Measurements from ENCODE around the gene ARHGEF6. TPM values are rescaled to one million over a fixed set of nuclear protein-coding genes. Genes with fewer than 3 reads are reported as not detected.

ARHGEF6 gene
- total RNA-seq, 3 donors from 2014 or later = 43.6 to 120 (median 55.8) TPM

DNA sequence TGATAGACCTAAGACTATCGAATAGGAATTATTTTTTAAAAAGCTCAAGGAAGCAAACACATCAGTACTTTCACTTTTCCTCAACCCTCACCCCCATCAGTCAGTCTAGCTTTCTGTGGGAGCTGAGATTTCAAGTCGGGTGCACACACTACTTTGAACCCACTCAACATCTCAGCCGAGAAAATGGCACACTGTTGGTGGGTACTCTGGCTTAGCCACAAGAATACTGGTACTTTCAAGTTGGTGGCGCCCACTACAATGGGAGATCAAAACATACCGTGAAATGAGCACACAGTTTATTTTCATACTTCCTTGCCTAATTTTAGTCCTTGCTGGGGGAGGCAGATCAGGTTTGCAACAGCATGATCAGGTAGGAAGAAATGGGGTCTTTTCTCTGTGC is 122.6 kb downstream of the ARHGEF6 start:
- H3K4me1 ChIP-seq = no peaks in the 10 kb centered on the region
- DNase-seq (ENCODE audit: low spot score in 2 of 2) = no peak
- H3K9me3 ChIP-seq = no peaks in the 10 kb centered on the region
- no peak overlapping the region for H3K4me3 ChIP-seq
- intact Hi-C loops (cut with DNase I; ENCODE audit: low total_unique reads) = no loop called here
- no peak overlapping the region for H3K27ac ChIP-seq
- peaks cover 0 to 9% of the 10 kb centered on the region in 2 donors for H3K27me3 ChIP-seq
- TF ChIP-seq, protein P1, sequence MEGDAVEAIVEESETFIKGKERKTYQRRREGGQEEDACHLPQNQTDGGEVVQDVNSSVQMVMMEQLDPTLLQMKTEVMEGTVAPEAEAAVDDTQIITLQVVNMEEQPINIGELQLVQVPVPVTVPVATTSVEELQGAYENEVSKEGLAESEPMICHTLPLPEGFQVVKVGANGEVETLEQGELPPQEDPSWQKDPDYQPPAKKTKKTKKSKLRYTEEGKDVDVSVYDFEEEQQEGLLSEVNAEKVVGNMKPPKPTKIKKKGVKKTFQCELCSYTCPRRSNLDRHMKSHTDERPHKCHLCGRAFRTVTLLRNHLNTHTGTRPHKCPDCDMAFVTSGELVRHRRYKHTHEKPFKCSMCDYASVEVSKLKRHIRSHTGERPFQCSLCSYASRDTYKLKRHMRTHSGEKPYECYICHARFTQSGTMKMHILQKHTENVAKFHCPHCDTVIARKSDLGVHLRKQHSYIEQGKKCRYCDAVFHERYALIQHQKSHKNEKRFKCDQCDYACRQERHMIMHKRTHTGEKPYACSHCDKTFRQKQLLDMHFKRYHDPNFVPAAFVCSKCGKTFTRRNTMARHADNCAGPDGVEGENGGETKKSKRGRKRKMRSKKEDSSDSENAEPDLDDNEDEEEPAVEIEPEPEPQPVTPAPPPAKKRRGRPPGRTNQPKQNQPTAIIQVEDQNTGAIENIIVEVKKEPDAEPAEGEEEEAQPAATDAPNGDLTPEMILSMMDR (IDR thresholded peaks at IDR 0.05) = no peak
- TF ChIP-seq POLR2AphosphoS5 (IDR thresholded peaks at IDR 0.05) = no peak
- no peak for TF ChIP-seq POLR2A (IDR thresholded peaks at IDR 0.05)
- no peaks in the 10 kb centered on the region for H3K36me3 ChIP-seq

DNA sequence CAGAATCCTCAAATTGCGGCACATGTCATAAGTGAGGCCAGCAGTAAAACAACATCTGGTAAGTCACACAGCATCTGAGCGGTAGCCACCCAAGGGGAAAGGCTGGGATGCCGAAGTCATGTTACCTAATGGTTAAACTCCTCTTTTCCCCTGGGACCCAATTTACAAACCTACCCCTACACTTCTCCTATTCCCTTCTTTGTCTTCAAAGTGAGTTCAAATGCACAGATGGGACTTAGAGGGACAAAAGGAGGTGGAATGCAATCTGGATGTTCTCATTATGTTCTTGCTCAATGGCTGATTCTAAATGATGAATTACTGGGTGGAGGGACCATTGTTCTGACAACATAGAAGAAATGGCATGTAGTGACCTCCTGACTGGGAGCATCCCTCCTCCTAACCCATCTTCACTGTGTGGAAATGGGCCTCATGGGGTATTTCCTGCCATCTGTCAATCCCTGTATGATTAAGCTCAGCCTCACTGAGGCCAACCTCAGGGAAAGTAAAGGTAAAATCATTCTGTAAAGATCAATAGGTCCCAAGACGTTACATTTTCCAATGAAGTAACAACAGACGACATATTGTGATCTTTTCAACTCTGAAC is 124.3 kb downstream of the ARHGEF6 start:
- intact Hi-C loops (cut with DNase I; ENCODE audit: low total_unique reads) = no loop called here
- no peak for DNase-seq (ENCODE audit: low spot score in 2 of 2)
- Histone ChIP-seq H3K9me3 (no peaks in the 10 kb centered on the region), H3K27ac (no peak overlapping the region), H3K4me1 (no peaks in the 10 kb centered on the region), H3K36me3 (no peaks in the 10 kb centered on the region), H3K4me3 (no peak overlapping the region), H3K27me3 (peaks cover 0 to 9% of the 10 kb centered on the region in 2 donors)
- TF ChIP-seq, protein P1 (IDR thresholded peaks at IDR 0.05) = no peak
- TF ChIP-seq POLR2AphosphoS5 (IDR thresholded peaks at IDR 0.05) = no peak
- no peak for TF ChIP-seq POLR2A (IDR thresholded peaks at IDR 0.05)

DNA sequence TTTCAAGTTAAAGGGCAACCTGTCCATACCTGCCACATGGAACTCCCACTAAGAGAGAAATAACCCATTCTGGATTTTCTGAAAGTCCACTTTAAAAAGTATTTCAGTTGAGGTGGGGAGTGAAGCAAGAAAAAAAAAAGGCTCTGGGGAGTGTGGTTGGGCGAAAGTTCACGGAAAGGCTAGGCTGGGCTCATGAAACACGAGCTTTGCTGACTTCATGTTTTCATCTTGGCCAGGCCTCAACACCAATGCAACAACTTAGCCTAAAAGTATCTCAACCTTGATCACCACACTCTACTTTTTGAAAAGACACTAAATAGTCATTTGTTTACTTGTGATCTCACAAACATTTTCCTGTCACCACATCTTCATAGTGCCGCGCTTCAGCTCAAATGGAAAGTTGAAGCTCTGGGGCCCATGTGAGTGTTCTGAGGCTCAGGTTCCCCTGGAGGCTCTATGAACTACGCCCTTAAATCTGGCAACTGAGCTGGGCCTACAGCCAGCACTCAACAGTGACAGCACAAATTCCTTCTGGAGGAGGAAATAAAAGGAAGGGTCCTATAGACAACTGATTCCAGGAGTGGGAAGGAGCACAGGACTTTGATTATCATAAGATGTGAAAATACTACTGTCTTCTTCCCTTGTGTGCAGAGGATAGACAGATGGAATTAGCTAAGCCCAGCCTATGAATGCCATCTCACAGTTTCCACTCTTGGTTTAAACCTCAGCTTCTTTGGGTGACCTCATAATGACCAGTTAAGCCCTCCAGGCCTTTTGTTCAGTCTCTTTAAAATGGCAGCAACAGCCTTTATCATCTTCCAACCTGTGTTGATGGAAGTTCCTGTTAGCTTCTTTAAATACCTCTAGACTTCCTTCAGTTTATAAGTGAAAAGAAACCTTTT is 127.7 kb downstream of the ARHGEF6 start:
- intact Hi-C loops (cut with DNase I; ENCODE audit: low total_unique reads) = no loop called here
- DNase-seq (ENCODE audit: low spot score in 2 of 2) = no peak
- TF ChIP-seq, protein P1 (IDR thresholded peaks at IDR 0.05) = no peak
- TF ChIP-seq POLR2A (IDR thresholded peaks at IDR 0.05) (no peak), POLR2AphosphoS5 (IDR thresholded peaks at IDR 0.05) (no peak)
- no peak overlapping the region for H3K4me3 ChIP-seq
- H3K36me3 ChIP-seq = no peaks in the 10 kb centered on the region
- no peaks in the 10 kb centered on the region for H3K4me1 ChIP-seq
- no peak overlapping the region for H3K27ac ChIP-seq
- no peaks in the 10 kb centered on the region for H3K9me3 ChIP-seq
- H3K27me3 ChIP-seq = peaks cover 0 to 18% of the 10 kb centered on the region in 2 donors

DNA sequence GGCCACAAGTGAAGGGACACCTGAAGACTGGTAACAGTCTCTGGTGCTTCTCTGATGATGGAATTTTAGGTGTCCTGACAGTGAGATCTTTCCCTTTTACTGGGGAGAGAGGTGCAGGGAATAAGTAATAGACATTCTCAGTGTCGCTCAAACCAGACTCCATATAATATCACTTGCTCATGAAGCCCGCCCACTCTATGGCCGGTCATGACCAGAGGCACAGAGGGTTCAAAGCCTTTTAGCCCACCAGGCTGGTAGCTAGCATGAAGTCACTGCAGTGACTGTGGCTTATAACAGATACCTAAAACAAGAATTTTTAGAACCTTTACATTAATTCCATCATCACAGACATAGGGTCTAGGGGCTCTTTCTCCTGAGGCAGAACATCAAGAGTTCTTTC is 129.9 kb downstream of the ARHGEF6 start:
- Histone ChIP-seq H3K27ac (no peak overlapping the region), H3K4me1 (no peaks in the 10 kb centered on the region), H3K36me3 (no peaks in the 10 kb centered on the region), H3K27me3 (peaks cover 0 to 21% of the 10 kb centered on the region in 2 donors), H3K4me3 (no peak overlapping the region), H3K9me3 (no peaks in the 10 kb centered on the region)
- DNase-seq (ENCODE audit: low spot score in 2 of 2) = no peak
- intact Hi-C loops (cut with DNase I; ENCODE audit: low total_unique reads) = no loop called here
- TF ChIP-seq POLR2AphosphoS5 (IDR thresholded peaks at IDR 0.05) (no peak), POLR2A (IDR thresholded peaks at IDR 0.05) (no peak)
- TF ChIP-seq, protein P1 (IDR thresholded peaks at IDR 0.05) = no peak

Data from breast epithelium (tissue), 4 donors.